Measurements from ENCODE around the gene TMEM109. TPM values are rescaled to one million over a fixed set of nuclear protein-coding genes. Genes with fewer than 3 reads are reported as not detected.

The TMEM109 gene
- total RNA-seq, 1 donor: 44.1 TPM

DNA sequence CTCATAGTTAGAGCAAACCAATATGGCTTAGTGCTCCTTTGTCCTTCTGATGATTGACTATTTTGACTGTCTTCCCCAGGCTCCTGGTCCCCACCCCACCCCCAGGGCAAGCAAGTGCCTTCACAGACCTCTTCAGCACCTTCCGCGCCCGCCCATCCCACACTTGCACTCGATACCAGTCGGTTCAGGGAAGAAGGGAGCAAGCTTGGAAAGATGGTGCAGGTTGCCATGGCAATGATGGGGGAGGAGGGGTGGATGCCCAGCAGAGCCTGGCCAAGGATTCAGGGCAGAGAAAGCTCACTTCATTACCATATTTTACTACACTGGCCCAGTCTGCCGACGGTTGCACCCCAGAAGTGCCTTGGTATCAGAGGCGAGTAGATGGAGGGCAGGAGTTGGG, 12.5 kb downstream of the TMEM109 start:
- no peak for DNase-seq (ENCODE audit: low read depth)
- TF ChIP-seq, protein P1, sequence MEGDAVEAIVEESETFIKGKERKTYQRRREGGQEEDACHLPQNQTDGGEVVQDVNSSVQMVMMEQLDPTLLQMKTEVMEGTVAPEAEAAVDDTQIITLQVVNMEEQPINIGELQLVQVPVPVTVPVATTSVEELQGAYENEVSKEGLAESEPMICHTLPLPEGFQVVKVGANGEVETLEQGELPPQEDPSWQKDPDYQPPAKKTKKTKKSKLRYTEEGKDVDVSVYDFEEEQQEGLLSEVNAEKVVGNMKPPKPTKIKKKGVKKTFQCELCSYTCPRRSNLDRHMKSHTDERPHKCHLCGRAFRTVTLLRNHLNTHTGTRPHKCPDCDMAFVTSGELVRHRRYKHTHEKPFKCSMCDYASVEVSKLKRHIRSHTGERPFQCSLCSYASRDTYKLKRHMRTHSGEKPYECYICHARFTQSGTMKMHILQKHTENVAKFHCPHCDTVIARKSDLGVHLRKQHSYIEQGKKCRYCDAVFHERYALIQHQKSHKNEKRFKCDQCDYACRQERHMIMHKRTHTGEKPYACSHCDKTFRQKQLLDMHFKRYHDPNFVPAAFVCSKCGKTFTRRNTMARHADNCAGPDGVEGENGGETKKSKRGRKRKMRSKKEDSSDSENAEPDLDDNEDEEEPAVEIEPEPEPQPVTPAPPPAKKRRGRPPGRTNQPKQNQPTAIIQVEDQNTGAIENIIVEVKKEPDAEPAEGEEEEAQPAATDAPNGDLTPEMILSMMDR (IDR thresholded peaks at IDR 0.05; ENCODE audit: insufficient read depth, low read length): no peak
- H3K4me3 ChIP-seq (ENCODE audit: low read depth, low read length): no peak overlapping the region

DNA sequence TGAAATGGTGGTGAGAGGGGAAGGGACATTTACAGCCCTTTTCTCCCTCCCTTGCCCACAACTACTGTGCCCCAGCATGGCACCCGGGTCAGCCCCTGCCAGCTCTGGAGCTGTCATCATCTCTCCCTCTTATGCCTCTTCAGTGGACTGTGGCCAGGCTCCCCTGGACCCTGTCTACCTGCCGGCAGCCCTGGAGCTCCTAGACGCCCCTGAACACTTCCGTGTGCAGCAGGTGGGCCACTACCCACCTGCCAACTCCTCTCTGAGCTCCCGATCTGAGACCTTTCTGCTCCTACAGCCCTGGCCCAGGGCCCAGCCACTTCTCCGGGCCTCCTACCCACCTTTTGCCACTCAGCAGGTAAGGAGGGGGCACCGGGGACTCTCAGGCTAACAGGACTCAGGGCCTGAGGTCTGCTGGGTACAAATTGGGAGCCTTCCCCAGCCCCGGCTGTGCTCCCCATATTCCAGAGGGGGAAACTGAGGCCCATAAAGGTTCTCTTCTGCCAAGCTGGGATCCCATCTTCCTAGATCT, 13.2 kb downstream of the TMEM109 start:
- no peak for DNase-seq (ENCODE audit: low read depth)

DNA sequence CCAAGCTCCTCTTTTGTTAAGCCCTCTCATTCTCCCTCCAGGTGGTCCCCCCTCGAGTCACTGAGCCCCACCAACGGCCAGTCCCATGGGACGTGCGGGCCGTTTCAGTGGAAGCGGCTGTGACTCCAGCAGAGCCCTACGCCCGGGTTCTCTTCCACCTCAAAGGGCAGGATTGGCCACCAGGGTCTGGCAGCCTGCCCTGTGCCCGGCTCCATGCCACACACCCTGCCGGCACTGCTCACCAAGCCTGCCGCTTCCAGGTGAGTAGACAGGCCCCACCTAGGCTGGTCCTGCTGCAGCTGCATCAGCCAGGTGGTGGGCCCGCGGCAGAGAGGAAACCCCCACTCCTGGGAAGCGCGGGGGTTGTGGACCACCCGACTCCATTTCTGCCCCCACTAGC, 13.6 kb downstream of the TMEM109 start:
- TF ChIP-seq, protein P1 (IDR thresholded peaks at IDR 0.05; ENCODE audit: insufficient read depth, low read length): no peak
- no peak overlapping the region for H3K4me3 ChIP-seq (ENCODE audit: low read depth, low read length)
- no peak for DNase-seq (ENCODE audit: low read depth)

More for the DNA sequence above, 13.2 kb downstream of the TMEM109 start:
- no peak overlapping the region for H3K4me3 ChIP-seq (ENCODE audit: low read depth, low read length)
- TF ChIP-seq, protein P1 (IDR thresholded peaks at IDR 0.05; ENCODE audit: insufficient read depth, low read length): no peak

DNA sequence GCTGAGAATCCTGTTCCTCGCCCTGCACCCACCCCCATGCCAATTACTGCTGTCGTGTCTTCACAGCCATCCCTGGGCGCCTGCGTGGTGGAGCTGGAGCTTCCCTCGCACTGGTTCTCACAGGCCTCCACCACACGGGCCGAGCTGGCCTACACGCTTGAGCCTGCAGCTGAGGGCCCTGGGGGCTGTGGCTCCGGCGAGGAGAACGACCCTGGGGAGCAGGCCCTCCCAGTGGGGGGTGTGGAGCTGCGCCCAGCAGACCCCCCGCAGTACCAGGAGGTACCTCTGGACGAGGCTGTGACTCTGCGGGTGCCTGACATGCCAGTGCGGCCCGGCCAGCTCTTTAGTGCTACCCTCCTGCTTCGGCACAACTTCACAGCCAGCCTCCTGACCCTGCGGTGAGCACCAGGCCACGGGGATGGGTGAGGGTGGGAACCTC, 14.6 kb downstream of the TMEM109 start:
- H3K4me3 ChIP-seq (ENCODE audit: low read depth, low read length): no peak overlapping the region
- DNase-seq (ENCODE audit: low read depth): no peak
- TF ChIP-seq, protein P1 (IDR thresholded peaks at IDR 0.05; ENCODE audit: insufficient read depth, low read length): no peak

DNA sequence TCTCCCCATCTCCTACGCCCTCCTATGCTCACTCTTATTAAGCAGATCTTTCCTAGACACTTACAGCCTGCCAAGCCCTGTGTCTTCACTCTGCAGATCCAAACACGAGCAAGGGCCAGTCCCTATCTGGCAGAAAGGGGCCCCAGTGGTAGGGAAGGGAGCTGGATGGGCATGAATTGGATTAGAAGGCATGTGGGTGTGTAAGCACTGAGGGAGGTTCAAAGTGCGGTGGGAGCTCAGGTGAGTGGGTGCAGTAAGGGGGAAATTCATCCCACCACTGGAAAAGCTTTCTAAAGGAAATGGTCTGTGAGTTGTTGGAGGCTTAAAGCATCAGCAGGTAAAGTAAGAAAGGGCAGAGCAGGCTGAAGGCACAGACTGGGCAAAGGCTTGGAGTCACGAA, 15.8 kb downstream of the TMEM109 start:
- no peak overlapping the region for H3K4me3 ChIP-seq (ENCODE audit: low read depth, low read length)
- no peak for DNase-seq (ENCODE audit: low read depth)
- TF ChIP-seq, protein P1 (IDR thresholded peaks at IDR 0.05; ENCODE audit: insufficient read depth, low read length): no peak

DNA sequence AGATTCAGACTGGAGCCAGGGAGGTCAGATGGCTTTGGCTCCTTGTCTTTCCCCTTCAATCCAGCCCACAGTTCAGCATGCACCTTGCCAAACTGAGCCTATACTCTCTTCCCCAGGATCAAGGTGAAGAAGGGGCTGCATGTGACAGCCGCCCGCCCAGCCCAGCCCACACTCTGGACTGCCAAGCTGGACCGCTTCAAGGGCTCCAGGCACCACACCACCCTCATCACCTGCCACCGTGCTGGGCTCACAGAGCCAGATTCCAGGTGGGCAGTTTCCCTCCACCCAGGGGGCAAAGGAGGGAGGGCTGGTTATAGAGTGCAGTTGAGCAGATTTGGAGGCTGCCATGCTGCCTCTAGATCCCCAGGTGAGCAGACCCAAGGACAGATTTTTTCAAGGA, 16.4 kb downstream of the TMEM109 start:
- no peak for DNase-seq (ENCODE audit: low read depth)
- TF ChIP-seq, protein P1 (IDR thresholded peaks at IDR 0.05; ENCODE audit: insufficient read depth, low read length): no peak
- no peak overlapping the region for H3K4me3 ChIP-seq (ENCODE audit: low read depth, low read length)

DNA sequence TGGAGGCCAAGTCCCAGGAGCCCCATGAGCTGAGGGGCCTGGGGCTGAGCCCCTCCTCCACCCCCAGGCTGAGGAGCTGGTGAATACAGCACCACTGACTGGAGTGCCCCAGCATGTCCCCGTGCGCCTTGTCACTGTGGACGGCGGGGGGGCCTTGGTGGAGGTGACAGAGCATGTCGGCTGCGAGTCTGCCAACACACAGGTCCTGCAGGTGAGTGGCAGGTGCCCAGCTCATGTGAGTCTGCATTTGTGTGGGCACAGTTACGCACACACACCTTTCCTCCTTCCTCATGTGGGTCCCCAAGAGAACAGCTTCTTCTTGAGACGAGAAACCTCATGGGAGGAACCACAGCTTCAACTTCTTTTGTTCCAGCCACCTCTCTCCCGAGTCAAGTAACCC, 18.0 kb downstream of the TMEM109 start:
- TF ChIP-seq, protein P1 (IDR thresholded peaks at IDR 0.05; ENCODE audit: insufficient read depth, low read length): no peak
- no peak for DNase-seq (ENCODE audit: low read depth)
- no peak overlapping the region for H3K4me3 ChIP-seq (ENCODE audit: low read depth, low read length)
